MCF 10A (cell line): ENCODE data around the gene DEDD2. TPM values are rescaled to one million over a fixed set of nuclear protein-coding genes. Genes with fewer than 3 reads are reported as not detected.
A peak's percentile ranks its signal among the peaks of the same experiment; 100 is the strongest.

Source experiments
- BruUV-seq: library from RNA; stranded (reverse); fragments of 400-500 nt; replicated peaks from 2 replicates; lab custom pipeline; 2021; lab: Mats Ljungman, UMichigan
- CTCF ChIA-PET: fragments of 300-600 bp; sonication (Branson Sonifier 250); formaldehyde crosslinking; extraction: SDS; loops from one replicate; lab custom pipeline; 2021; ENCODE audit warnings: antibody characterized with exemption, inconsistent platforms; lab: Yijun Ruan, JAX
- POLR2A ChIA-PET: fragments of 300-600, 350-650 bp; sonication (Branson Sonifier 250); formaldehyde crosslinking; extraction: SDS; loops from one replicate; lab custom pipeline; 2020; ENCODE audit warnings: antibody characterized with exemption, inconsistent platforms; lab: Yijun Ruan, JAX
- DNase-seq: peaks from one replicate; pipeline ENCODE4 v3.0.0-alpha.2; 2018; ENCODE audit not compliant: unreplicated experiment
- H3K27ac Mint-ChIP-seq: one replicate; pipeline ENCODE4 v1.8.0; 2022; ENCODE audit warnings: mild to moderate bottlenecking, low read depth, mixed read lengths; ENCODE audit not compliant: unreplicated experiment
- H3K27me3 Mint-ChIP-seq: one replicate; pipeline ENCODE4 v1.8.0; 2022; ENCODE audit warnings: mixed read lengths; ENCODE audit not compliant: insufficient read depth, unreplicated experiment
- H3K36me3 Mint-ChIP-seq: one replicate; pipeline ENCODE4 v1.8.0; 2022; ENCODE audit warnings: mild to moderate bottlenecking, moderate library complexity, mixed read lengths; ENCODE audit not compliant: insufficient read depth, unreplicated experiment
- H3K4me1 Mint-ChIP-seq: one replicate; pipeline ENCODE4 v1.8.0; 2022; ENCODE audit warnings: mixed read lengths; ENCODE audit not compliant: insufficient read depth, unreplicated experiment
- H3K4me3 Mint-ChIP-seq: one replicate; pipeline ENCODE4 v1.8.0; 2022; ENCODE audit warnings: mild to moderate bottlenecking, moderate library complexity, mixed read lengths; ENCODE audit not compliant: unreplicated experiment
- H3K9me3 Mint-ChIP-seq: one replicate; pipeline ENCODE4 v1.8.0; 2022; ENCODE audit warnings: mixed read lengths; ENCODE audit not compliant: unreplicated experiment
- intact Hi-C: fragments of 100-400 bp; cut with micrococcal nuclease; formaldehyde crosslinking; loops from 2 replicates; pipeline ENCODE4 v1.14.1; 2022
- total RNA-seq: library from RNA; stranded (reverse); gene quantifications from 2 replicates; pipeline ENCODE4 v1.2.3, GENCODE V29; 2022
- TF ChIP-seq, protein P1 (sequence below): fragments of 200-600 bp; IDR thresholded peaks from one replicate; pipeline ENCODE4 v1.8.0; 2022; ENCODE audit warnings: antibody characterized with exemption, mild to moderate bottlenecking; ENCODE audit not compliant: unreplicated experiment

Gene DEDD2
- total RNA-seq, 1 experiment from 2014 or later: 28.5 TPM

DNA sequence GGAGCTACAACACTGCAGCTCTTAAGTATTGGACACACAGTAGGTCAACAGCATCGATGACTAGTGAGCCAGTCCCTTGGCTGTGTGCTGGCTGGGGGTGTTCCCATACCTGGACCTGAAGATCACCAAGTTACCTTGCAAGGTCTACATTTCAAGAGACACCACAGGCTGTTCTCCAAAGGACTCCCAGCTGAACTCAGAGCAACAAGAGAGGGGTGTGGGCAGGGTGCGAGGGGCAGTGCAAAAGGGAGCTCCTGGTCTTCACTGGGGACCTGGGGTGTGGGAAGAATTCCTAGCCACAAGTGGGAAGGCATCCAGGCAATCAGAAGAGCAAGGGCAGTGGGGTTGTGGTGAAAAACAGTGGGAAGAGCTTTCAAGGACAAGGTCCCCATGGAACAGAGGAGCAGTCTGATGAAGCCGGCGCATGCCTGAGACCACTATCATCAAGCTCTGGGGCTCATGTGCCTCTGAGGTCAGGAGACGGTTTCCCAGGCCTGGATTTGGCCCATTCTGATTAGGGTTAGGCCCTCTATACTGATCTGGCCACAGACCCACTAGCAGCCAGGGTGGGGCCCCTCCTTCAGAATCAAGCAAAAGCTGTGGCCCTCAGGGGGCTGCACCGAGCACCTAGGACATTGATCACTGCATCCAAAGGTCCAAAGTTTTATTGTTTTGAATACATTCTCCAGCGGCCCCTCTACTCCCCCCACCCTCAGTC is 29.6 kb upstream of the DEDD2 start:
- POLR2A ChIA-PET: interaction anchor here (0.6 to 7.7 kb wide), 11 partner anchors 9 to 715 kb away, joined by 3 to 158 read pairs (median 3); partner anchors contain the start of genes CIC and PAFAH1B3
- no peak overlapping the region for H3K4me3 Mint-ChIP-seq
- no TSS peak for BruUV-seq
- peaks cover 34% of the 10 kb centered on the region for H3K4me1 Mint-ChIP-seq
- H3K27me3 Mint-ChIP-seq: no peaks in the 10 kb centered on the region
- no peak overlapping the region for H3K27ac Mint-ChIP-seq
- no peaks in the 10 kb centered on the region for H3K9me3 Mint-ChIP-seq
- CTCF ChIA-PET: interaction anchor here (0.6 to 7.0 kb wide), 17 partner anchors 9 to 194 kb away, joined by 3 to 145 read pairs (median 4); partner anchors contain the start of genes PAFAH1B3 and PRR19
- intact Hi-C loops: loop anchor here (1.0 to 10.0 kb wide), 4 partner anchors 36 to 186 kb away; partner anchors contain the start of genes CNFN and MEGF8
- TF ChIP-seq, protein P1, sequence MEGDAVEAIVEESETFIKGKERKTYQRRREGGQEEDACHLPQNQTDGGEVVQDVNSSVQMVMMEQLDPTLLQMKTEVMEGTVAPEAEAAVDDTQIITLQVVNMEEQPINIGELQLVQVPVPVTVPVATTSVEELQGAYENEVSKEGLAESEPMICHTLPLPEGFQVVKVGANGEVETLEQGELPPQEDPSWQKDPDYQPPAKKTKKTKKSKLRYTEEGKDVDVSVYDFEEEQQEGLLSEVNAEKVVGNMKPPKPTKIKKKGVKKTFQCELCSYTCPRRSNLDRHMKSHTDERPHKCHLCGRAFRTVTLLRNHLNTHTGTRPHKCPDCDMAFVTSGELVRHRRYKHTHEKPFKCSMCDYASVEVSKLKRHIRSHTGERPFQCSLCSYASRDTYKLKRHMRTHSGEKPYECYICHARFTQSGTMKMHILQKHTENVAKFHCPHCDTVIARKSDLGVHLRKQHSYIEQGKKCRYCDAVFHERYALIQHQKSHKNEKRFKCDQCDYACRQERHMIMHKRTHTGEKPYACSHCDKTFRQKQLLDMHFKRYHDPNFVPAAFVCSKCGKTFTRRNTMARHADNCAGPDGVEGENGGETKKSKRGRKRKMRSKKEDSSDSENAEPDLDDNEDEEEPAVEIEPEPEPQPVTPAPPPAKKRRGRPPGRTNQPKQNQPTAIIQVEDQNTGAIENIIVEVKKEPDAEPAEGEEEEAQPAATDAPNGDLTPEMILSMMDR: no peak
- DNase-seq: no peak
- H3K36me3 Mint-ChIP-seq: peaks cover 20% of the 10 kb centered on the region

DNA sequence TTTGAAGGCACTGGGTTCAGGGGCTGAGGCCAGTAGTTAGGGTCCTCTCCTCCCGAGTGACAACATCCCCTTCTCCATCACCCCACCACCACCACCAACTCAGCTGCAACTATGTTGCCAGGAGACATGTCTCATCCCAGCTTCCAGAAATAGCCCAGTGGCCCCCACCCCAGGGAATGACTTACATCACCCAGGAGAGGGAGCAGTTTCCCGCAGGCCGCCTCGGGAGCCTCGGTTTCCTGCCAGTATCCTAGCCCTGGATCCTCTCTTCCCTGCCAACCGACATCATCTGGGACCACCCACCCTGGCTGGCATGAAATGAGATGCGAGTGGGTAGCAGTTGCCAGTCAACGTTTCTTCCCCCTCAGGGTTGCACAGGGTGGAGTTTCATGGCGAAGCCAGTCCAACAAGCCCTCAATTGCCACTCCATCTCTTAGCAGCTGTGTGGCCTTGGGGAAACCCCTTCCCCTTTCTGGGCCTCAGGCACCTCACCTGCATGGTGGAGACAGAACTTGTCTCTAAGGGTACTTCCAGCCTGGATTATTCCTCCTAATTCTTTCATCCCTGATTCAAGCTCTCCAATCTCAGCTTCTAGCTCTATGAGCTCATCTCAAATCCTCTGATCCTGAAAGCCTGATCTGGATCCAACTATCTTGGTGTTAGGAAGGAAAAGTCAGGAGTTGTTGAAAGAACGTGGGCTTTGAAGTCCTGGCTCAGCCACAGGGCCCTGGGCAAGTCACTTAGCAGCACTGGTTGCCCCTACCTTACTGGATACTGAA is 28.9 kb upstream of the DEDD2 start:
- H3K36me3 Mint-ChIP-seq: peaks cover 26% of the 10 kb centered on the region
- no TSS peak for BruUV-seq
- H3K4me1 Mint-ChIP-seq: peaks cover 27% of the 10 kb centered on the region
- H3K27ac Mint-ChIP-seq: no peak overlapping the region
- POLR2A ChIA-PET: interaction anchor here (0.6 to 7.7 kb wide), 13 partner anchors 9 to 119 kb away, joined by 3 to 158 read pairs (median 3); partner anchors contain the start of genes CIC, ERF and PAFAH1B3
- intact Hi-C loops: loop anchor here (1.0 to 10.0 kb wide), 4 partner anchors 37 to 187 kb away; partner anchors contain the start of genes CNFN and MEGF8
- no peaks in the 10 kb centered on the region for H3K27me3 Mint-ChIP-seq
- CTCF ChIA-PET: interaction anchor here (0.6 to 7.0 kb wide), 29 partner anchors 9 to 1087 kb away, joined by 3 to 145 read pairs (median 4); partner anchors contain the start of genes PAFAH1B3, POU2F2 and PRR19
- TF ChIP-seq, protein P1: peak; percentile 62
- DNase-seq: peak; percentile 82
- no peak overlapping the region for H3K4me3 Mint-ChIP-seq
- H3K9me3 Mint-ChIP-seq: no peaks in the 10 kb centered on the region

DNA sequence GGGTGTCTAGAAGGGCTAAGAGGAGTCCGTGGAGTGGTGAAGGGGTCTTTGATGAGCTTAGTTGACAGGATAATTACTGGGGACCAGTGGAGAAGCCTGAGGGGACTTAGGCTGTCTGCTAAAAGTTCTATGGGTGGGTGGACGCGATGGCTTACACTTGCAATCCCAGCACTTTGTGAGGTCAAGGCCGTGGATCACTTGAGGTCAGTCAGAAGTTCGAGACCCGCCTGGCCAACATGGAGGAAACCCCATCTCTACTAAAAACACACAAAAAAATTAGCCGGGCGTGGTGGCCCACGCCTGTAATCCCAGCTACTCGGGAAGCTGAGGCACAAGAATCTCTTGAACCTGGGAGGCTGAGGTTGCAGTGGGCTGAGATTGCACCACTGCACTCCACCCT is 27.8 kb upstream of the DEDD2 start:
- DNase-seq: no peak
- intact Hi-C loops: loop anchor here (10.0 kb wide), 1 partner anchor 150 kb away; the partner anchor contains the start of gene CNFN
- no TSS peak for BruUV-seq
- ChIA-PET POLR2A (interaction anchor here (0.8 to 7.7 kb wide), 16 partner anchors 10 to 1423 kb away, joined by 3 to 158 read pairs (median 6); partner anchors contain the start of genes CIC, DEDD2, ERF and PAFAH1B3), CTCF (interaction anchor here (0.5 to 7.0 kb wide), 22 partner anchors 11 to 244 kb away, joined by 3 to 145 read pairs (median 4); partner anchors contain the start of gene POU2F2)
- Mint-ChIP-seq H3K36me3 (peaks cover 31% of the 10 kb centered on the region), H3K27ac (peak overlapping the region; percentile 81), H3K4me1 (peaks cover 31% of the 10 kb centered on the region), H3K9me3 (no peaks in the 10 kb centered on the region), H3K4me3 (peak overlapping the region; percentile 79), H3K27me3 (no peaks in the 10 kb centered on the region)
- TF ChIP-seq, protein P1: no peak
